HG03442 (cell line): ENCODE data around the gene CABLES1.
"Not testable (repeated sequence)": the region's sequence is repeated elsewhere in the genome, so short reads cannot be mapped to it uniquely, and the experiment has no call there.

Experiments
- ATAC-seq: cut with Tn5 transposase; IDR thresholded peaks from one replicate; pipeline ENCODE4 v1.9.1; 2021; ENCODE audit warnings: mild to moderate bottlenecking, moderate library complexity; ENCODE audit not compliant: unreplicated experiment

Gene CABLES1

DNA sequence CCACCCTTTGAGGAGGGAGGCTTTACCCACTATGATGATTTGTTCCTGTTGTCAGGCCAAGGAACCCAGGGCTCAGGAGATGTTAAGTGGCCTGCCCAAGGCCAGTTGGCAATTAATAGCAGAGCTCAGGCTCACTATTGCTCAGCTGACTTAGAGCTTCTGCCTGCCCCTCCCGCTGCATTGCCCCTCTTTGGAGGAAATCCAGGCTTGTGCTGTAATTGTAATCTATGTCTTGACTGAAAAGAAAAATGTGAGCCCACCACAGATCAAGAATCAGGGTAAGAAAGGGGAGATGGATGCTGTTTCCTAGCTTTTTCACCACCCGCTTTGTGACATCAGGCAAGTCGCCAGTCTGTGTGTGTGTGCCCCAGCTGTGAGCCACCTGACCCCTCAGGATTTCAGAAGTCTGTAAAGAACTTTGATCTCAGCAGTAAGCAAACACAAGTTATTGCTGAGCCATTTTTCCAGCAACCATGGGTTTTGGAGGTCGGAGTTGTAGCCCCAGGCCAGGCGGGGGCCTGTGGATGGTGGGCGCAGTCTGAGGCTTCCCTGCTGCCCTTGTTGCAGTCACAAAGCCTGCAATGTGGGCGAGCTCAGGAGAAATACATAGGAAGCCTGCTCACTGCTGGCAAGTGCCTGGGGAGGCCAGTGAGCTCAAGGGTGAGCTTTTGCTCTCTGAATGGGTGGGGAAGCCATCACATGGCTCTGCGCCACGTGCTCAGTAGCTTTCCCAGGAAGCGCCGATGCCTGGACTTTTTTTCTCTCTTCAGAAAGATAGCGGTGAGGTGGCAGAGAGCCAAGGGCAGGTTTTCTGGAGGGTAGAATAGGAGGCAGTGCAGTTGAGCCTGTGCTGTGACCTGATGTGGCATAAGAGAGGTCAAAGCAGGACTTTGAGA lies 6.1 kb downstream of the CABLES1 start:
- ATAC-seq, result no peak

DNA sequence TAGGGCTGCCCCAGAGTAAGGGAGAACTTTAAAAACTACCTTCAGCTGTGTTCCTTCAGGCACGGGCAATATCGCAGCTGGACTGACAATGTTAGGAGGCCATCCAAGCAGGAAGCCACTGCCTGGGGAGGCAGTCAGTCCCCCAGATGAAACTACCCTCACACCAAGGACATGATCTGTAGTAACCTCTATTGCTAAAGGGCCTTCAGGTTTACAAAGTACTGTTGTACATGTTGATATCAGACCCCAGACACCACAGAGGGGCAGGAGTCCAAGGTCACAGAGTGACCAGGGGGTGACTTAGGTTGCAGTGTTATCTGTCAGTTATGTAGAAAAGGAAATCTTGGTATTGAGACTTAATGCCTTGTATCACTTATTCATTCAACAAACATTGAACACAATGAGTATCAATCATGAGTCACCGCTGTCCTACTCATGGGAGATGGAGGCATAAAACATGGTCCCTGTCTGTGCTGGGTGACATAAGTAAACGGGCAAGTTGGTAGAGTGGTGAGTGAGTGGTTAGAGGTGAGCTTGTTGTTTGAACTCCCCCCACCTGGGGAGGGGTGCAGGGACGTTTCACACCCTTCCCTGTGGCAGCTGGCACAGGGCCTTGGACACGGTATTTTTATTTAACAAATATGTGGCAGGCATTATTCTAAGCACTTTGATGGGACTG lies 7.1 kb downstream of the CABLES1 start:
- no peak for ATAC-seq

DNA sequence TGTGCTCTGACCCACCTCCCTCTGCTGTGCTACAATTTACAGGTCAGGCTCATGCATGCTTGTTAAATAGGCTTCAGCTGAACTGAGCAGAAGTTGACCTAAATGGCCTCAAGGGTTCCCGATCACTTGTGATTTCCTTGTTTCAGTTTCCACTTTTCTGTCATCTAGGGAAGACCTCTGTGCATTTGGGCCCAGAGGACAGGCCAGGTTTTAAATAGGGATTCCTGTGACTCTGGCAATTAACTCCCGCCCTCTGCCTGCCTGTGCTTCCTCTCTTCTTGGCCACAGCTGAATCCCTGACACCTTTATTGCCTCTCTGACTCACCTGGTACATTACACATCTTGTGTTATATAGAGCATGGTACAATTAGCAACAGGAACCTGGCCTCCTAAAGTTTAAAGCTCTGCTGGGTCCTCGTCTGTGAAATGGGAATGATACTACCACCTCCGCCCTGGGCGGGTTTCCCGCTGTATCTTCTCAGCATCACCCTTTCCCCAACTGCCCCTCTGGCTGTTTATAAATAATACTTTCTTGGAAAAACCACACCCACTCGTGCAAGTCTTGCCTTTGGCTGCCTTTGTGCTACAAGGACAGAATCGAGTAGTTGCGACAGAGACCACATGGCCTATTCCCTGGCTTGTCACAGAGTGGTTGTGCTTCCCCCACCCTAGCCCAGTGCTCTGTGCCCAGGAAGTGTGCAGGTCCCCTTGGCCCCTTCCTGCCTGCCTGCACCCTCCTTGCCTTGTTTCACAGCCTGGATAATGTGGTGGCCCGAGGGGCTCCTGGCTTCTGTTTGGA lies 7.9 kb downstream of the CABLES1 start:
- ATAC-seq, result no peak

DNA sequence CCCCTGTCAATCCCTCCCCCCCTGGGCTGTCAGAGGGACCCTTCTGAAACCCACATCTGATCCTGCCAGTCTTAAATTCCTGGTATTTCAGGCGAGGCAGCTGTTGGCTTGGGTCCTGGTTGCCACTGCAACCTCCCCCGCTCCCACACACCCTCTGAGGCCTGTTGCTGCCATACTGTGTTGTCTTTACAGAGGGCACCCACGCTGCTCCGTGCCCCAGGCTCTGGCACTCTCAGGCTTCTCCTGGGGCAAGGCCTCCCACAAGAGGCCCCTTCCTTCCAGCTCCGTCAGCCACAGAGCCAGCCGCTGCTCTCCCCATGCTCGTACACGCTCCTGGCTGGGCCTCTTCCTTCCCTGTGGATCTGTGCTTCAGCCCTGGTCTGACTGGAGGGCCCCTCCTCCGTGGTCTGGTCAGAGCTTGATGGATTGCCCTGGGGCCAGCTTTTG lies 8.6 kb downstream of the CABLES1 start:
- ATAC-seq, result no peak

DNA sequence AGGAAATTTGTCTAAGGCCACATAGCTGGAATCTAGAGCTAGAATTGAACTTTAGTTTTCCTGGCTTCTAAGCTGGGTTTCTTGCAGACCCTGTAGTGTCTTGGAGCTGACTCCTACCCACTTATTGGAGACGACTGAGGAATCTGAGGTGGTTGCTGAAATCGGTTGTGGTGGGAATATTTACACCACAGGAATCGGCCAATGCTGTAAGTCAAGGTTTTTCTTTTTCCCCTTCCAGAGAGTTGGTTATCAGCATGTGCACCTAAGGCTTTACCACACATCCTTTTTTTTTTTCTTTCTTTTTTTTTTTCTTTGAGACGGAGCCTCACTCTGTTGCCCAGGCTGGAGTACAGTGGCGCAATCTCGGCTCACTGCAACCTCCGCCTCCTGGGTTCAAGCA lies 9.4 kb downstream of the CABLES1 start:
- ATAC-seq, result no peak

DNA sequence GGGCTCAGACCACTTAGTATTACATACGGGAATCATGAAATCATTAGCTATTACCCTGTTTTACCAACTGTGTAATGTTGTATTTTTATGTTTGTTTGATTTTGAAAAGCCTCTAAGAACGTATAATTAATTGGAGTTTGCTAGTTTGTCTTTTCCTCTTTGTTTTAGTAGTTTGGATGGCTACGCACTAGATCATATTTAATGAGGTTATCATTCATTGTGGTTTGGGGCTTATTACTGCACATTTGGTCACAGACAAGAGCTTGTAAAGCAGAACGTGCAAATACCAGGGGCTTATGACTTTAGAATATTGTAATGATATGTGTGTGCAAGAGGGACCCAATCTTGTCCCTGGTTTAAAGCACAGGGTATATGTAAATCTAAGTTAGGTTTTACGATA lies 10.3 kb downstream of the CABLES1 start:
- no peak for ATAC-seq

DNA sequence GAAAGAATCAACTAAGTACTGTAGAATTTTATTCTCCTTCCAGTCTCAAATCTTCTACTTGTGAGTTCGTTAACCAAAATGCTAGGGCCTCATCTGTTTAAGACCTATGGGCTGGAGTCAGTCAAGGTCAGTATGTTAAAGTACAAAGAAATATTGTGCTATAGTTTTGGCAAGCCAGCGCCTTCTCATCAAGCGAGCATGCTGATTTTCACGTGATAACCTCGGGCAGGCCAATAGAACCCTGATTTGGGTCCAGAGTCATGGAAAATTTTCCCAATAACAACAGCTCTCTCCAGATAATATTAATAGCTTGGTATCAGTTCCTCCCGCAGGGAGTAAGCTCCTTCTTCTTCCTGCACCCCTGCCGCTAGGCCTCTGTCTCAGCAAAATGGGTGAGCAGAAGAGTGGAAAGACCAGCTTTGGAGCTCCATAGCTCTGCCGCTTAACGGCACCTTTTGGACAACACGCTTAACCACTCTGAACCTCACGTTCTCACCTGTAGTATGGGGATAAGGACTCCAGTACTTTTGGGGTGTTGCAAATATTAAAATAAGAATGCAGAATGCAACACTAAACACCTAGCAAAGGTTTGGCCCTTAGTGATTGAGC lies 11.7 kb downstream of the CABLES1 start:
- no peak for ATAC-seq

DNA sequence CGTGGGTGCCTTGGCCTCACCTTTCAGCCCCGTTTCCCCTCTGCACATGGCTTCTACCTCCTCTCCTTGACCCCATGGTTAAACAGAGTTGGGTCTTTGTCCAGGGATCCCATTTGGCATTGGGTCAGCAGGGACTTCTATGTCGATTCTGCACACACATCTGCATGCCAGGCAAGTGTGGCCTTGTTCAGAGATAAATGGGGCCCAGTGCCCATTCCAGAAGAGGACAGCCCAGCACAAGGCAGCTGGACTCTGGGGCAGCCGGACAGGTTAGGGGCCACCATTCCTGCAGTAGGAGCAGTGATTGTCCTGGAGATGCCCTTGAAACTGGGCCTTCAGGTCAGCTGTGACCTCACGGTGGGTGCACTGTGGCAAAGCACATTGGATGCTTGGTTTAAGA lies 13.1 kb downstream of the CABLES1 start:
- ATAC-seq, result no peak

DNA sequence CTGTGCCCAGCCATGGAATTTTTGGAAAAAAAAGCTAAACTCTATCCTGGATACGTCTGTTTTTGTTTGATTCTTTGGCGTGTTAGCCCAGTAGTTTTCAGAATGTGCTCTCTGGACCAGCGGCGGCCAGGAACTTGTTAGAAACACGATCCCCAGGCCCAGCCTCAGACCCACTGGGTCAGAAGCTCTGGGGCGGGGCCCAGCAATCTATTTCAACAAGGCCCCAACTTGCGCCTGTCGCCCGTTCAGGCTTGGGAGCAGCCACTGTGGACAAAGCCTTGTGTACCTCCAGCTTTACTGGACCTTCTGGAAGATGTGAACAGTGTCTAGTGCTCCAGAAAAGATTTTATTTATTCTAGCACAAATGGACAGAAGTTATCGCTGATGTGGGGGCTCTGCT lies 14.3 kb downstream of the CABLES1 start:
- ATAC-seq, result no peak

DNA sequence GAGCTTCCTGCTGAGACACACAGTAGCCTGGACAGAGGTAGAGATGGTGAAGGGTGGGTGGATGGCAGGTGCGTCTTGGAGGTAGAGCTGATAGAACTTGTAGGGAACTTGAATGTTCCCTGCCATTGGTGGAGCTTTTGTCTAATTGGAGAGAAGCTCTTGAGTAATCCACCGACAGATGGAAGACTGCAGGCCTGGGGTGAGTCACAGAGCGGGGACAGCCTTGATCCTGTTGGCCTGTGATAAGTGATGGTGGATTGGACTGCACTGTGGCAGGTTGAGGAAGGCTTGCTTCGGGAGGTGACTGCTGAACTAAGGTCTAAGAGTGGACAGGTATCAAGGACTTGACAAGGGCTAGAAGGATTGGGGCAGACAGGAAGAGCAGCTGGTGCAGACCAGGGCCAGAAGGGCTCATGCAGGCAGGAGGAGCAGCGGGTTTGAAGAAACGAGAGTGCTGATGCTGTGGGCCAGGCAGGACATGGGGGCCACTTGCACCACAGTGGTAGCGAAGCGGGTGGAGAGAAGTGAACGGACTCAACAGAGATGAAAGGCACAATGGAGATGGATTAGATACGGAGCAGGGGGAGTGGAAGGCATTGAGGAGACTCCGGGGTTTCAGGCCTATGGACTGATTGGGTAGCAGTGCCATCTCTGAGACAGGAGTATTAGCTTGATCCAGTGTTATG lies 16.3 kb downstream of the CABLES1 start:
- no peak for ATAC-seq

DNA sequence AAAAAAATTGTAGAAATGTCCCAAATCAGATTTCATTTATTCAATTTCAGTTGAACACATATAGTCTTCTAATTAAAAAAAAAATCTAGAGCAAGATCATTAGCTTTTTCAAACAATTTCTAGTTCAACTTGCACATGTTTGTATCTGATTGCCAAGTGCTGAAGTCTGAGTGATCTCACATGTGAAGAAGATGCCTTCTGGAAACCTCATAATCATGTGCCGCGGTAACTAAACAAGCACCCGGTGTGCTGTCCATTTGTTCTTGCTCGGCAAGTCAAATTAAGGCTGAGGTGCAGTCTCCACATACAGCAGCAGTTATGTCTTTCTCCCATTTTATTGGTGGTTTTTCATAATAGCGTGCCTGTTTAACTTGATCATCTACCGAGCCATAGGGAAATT lies 18.7 kb downstream of the CABLES1 start:
- ATAC-seq, result no peak

DNA sequence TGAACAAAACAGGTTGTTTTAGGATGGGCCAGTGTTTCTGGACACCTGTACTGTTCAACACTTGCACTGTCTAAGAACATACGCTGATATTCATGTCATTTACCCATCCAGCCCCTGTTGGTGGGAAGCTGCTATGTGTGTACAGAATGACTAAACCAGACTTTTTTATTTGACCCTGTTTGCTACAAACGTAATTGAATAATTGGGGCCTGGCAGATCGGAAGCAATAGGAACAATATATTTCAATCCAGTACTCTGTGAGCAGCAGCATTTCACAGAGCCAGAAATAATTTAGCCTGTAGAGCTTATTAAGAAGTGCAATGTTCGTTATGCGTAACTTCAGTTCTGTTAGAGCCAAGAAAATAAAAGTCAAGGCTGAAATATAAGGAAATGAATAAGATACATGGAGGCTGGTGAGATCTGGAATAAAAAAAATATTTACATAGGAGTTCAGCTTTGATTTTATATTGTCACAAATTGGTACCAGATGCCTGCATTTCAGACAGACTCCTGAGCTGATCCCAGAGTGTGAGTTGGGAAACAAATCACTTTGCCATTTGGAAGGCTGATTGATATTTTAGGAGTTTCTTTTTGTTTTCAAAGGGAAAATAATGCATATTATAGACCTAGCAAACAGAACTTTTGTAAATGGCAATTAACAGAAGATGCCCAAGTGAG lies 19.7 kb downstream of the CABLES1 start:
- no peak for ATAC-seq

DNA sequence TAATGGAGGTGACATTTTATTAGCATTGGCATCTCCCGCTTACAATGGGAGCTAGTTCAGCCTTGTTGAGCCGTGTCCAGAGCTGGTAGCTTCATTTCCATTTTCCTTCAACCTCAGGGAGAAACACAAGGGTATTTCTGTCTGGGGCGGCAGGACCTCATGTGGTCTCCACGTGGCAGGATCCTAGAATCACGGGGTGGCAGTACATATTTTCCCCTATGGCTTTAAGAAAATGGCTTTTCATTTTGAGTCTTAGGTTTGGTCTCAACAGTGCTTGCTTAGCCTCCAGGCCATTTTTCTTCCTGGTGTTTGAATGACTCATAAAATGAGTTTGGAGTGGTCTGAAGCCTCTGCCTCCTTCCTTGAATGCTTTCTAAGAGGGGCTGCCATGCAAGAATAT lies 20.3 kb downstream of the CABLES1 start:
- no peak for ATAC-seq

DNA sequence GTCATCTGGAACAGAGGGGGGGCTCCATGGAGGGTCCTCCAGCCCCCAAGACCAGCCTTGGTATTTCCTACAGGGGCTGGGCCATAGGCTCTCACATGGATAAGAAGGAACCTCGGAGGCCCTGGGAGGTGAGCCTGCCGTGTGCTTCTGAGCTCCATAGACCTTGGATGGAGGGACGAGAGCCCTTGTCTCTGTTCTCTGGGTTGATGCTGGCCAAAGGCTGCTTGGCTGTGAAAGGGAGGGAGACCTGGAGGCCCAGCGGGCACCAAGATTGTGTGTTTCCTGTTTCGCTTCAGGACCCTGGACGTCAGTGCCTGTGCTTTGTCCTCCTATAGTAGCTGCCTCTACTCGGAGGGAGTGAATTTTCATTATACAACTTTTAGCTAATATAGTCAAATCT lies 20.8 kb downstream of the CABLES1 start:
- ATAC-seq, result no peak

DNA sequence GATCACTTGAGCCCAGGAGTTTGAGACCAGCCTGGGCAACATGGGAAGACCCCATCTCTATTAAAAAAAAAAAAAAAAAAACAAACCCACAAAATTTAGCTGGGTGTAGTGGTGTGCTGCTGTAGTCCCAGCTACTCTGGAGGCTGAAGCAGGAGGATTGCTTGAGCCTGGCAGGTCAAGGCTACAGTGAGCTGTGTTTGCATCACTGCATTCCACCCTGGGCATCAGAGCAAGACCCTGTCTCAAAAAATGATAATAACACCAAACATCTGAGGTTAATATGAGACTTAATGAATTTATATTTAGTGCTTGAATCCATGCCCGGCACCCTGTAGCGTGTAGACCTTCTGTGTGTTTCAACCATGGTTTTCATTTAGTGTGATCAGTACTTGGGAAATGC lies 22.8 kb downstream of the CABLES1 start:
- ATAC-seq, result no peak

DNA sequence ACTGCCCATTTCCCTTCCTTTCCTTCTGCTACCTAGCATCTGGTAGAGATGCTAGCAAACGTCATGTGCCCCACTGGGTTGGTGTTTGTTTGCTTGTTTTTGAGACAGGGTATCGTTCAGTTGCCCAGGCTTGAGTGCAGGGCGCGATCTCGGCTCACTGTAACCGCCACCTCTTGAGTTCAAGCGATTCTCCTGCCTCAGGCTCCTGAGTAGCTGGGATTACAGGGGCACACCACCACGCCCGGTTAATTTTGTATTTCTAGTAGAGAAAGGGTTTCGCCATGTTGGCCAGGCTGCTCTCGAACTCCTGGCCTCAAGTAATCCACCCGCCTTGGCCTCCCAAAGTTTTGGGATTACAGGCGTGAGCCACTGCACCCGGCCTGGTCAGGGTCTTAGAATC lies 23.6 kb downstream of the CABLES1 start:
- not testable (repeated sequence) for ATAC-seq

DNA sequence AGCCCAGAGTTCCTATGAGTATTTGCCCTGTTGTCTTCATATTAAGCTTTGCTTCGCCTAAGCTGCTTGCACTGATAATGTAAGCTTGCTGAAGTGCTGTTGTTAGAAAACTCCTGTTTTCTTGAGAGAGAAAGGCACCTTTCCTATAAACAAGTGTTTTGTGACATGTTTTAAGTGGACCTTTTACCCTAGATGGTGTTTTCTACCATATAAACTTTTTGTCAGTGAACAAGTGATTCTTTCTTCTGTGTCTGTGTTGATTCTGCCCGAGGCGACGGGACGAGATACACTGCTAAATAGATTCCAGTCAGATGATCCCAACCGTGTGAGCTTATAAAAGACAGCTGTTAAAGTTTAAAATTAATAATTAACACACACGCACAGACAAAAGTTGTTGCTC lies 24.1 kb downstream of the CABLES1 start:
- ATAC-seq, result no peak

DNA sequence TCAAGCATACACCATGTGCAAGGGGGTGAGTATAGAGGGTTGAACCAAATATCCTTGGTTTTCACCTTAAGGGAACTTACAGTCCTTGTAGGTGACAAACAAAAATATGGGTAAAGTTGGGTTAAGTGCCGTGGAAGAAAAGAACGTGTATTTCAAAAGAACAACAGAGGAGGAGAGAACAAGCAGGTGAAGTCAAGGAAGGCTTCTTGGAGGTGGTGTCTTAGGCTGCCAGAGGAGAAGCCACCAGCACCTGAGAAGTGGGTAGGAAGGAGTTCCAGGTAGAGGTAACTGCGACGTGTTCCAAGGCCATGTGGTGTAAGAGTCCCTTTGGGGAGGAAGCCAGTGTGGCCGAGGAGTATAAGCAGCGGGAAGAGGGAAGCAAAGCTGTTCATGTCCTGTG lies 27.2 kb downstream of the CABLES1 start:
- ATAC-seq, result no peak

DNA sequence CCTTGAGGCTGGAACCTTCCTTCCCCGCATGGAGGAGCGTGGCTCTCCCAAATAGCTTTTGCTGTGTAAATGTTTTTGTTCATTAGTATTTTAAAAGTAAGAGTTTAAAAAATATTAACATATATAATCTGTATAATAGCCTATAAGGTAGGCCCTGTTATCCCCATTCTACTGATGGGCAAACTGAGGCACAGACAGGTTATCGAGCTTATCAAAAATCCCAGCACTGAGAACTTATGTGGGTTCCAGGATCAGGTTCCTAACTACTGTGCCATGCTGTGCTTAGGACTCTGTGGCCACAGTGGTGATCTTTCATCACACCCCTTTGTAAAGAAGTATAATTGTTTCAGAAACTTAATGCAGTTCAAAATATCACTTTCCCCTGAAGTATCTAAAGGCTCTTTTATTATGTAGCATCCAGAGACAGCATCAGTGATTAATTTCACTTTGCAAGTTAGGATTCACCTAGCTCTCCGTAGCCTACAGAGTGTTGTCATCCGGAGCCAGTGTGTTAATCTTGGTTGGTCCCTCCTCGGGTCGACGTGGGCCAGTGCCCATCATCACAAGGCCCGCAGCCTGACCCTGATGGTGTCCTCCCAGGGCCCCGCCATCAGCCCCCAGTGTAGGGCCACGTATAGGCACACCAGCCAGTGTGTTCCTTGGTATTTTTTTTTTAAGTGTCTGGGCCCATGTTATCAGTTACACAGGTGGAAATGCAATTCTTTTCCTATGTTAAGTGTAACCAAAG lies 28.7 kb downstream of the CABLES1 start:
- ATAC-seq, result no peak
